ENCODE measurements around the gene TFAP2B.

Gene TFAP2B

GRCh38 chr6:50825375-50826036 lies 6.8 kb downstream of the TFAP2B start:
- Histone ChIP-seq H3K9me2 (replicated peaks; ENCODE audit: insufficient read depth, low read length) (no peaks in the 10 kb centered on the region), H2AFZ (ENCODE audit: low read depth, low read length, severe bottlenecking) (no peak overlapping the region), H3K27me3 (ENCODE audit: low read length) (no peaks in the 10 kb centered on the region), H3K36me3 (ENCODE audit: low read length) (no peaks in the 10 kb centered on the region), H3K4me3 (ENCODE audit: insufficient read depth, low read length, poor library complexity, severe bottlenecking) (no peak overlapping the region), H4K20me1 (ENCODE audit: low read depth, low read length) (no peaks in the 10 kb centered on the region), H3K79me2 (ENCODE audit: insufficient read depth, low read length) (no peaks in the 10 kb centered on the region), H3K4me2 (ENCODE audit: low read depth, low read length, poor library complexity, severe bottlenecking) (no peak overlapping the region), H3K9ac (ENCODE audit: low read length) (no peak overlapping the region), H3F3A (ENCODE audit: insufficient read depth) (no peaks in the 10 kb centered on the region), H3K27ac (ENCODE audit: low read depth, low read length) (no peak overlapping the region), H3K9me3 (ENCODE audit: insufficient read depth, low read length) (no peaks in the 10 kb centered on the region)
- TF ChIP-seq EZH2phosphoT487 (conservative IDR thresholded peaks at IDR 0.05; ENCODE audit: low read length) = no peak
- TF ChIP-seq CTCF (IDR thresholded peaks at IDR 0.05; ENCODE audit: insufficient read depth, low read length, poor library complexity, severe bottlenecking) = no peak

GRCh38 chr6:50826037-50826761 lies 7.5 kb downstream of the TFAP2B start:
- H3K36me3 ChIP-seq (ENCODE audit: low read length) = no peaks in the 10 kb centered on the region
- H3K4me3 ChIP-seq (ENCODE audit: insufficient read depth, low read length, poor library complexity, severe bottlenecking) = no peak overlapping the region

GRCh38 chr6:50826803-50827202 lies 8.1 kb downstream of the TFAP2B start:
- no peaks in the 10 kb centered on the region for H3K27me3 ChIP-seq (ENCODE audit: low read length)
- H3K9ac ChIP-seq (ENCODE audit: low read length) = no peak overlapping the region
- TF ChIP-seq EZH2phosphoT487 (conservative IDR thresholded peaks at IDR 0.05; ENCODE audit: low read length) (no peak), CTCF (IDR thresholded peaks at IDR 0.05; ENCODE audit: insufficient read depth, low read length, poor library complexity, severe bottlenecking) (no peak)
- H3K27ac ChIP-seq (ENCODE audit: low read depth, low read length) = no peak overlapping the region
- H3K79me2 ChIP-seq (ENCODE audit: insufficient read depth, low read length) = no peaks in the 10 kb centered on the region
- H2AFZ ChIP-seq (ENCODE audit: low read depth, low read length, severe bottlenecking) = no peak overlapping the region
- H3K4me3 ChIP-seq (ENCODE audit: insufficient read depth, low read length, poor library complexity, severe bottlenecking) = no peak overlapping the region
- no peaks in the 10 kb centered on the region for H3K9me3 ChIP-seq (ENCODE audit: insufficient read depth, low read length)
- no peak overlapping the region for H3K4me2 ChIP-seq (ENCODE audit: low read depth, low read length, poor library complexity, severe bottlenecking)
- no peaks in the 10 kb centered on the region for H4K20me1 ChIP-seq (ENCODE audit: low read depth, low read length)
- no peaks in the 10 kb centered on the region for H3F3A ChIP-seq (ENCODE audit: insufficient read depth)
- no peaks in the 10 kb centered on the region for H3K36me3 ChIP-seq (ENCODE audit: low read length)
- no peaks in the 10 kb centered on the region for H3K9me2 ChIP-seq (replicated peaks; ENCODE audit: insufficient read depth, low read length)

More at GRCh38 chr6:50826037-50826761, 7.5 kb downstream of the TFAP2B start:
- H3K9me2 ChIP-seq (replicated peaks; ENCODE audit: insufficient read depth, low read length) = no peaks in the 10 kb centered on the region
- no peaks in the 10 kb centered on the region for H4K20me1 ChIP-seq (ENCODE audit: low read depth, low read length)
- no peaks in the 10 kb centered on the region for H3F3A ChIP-seq (ENCODE audit: insufficient read depth)
- no peak overlapping the region for H2AFZ ChIP-seq (ENCODE audit: low read depth, low read length, severe bottlenecking)
- H3K27ac ChIP-seq (ENCODE audit: low read depth, low read length) = no peak overlapping the region
- no peak overlapping the region for H3K9ac ChIP-seq (ENCODE audit: low read length)
- TF ChIP-seq EZH2phosphoT487 (conservative IDR thresholded peaks at IDR 0.05; ENCODE audit: low read length) (no peak), CTCF (IDR thresholded peaks at IDR 0.05; ENCODE audit: insufficient read depth, low read length, poor library complexity, severe bottlenecking) (no peak)
- no peaks in the 10 kb centered on the region for H3K9me3 ChIP-seq (ENCODE audit: insufficient read depth, low read length)
- H3K27me3 ChIP-seq (ENCODE audit: low read length) = no peaks in the 10 kb centered on the region
- no peak overlapping the region for H3K4me2 ChIP-seq (ENCODE audit: low read depth, low read length, poor library complexity, severe bottlenecking)
- H3K79me2 ChIP-seq (ENCODE audit: insufficient read depth, low read length) = no peaks in the 10 kb centered on the region
